GM06990 (cell line): ENCODE results near the gene ZNF594.

Experiments
- DNase-seq: peaks from one replicate; pipeline ENCODE4 v3.0.0-alpha.2; 2011; ENCODE audit not compliant: insufficient read length; ENCODE audit errors: extremely low read depth
- H3K27me3 ChIP-seq: replicated peaks from 2 replicates; pipeline ENCODE4 v1.6.0; 2011; ENCODE audit warnings: low read length; ENCODE audit not compliant: control insufficient read depth, insufficient read depth
- H3K36me3 ChIP-seq: 2 replicates; pipeline ENCODE4 v1.5.1; 2011; ENCODE audit warnings: low read length; ENCODE audit not compliant: control insufficient read depth, insufficient read depth
- H3K4me3 ChIP-seq: replicated peaks from 2 replicates; pipeline ENCODE4 v1.5.1; 2011; ENCODE audit warnings: low read depth, mild to moderate bottlenecking, control low read depth, low read length
- TF ChIP-seq, protein P1 (sequence below): IDR thresholded peaks from 2 replicates; pipeline ENCODE4 v1.5.1; 2011; ENCODE audit warnings: low read length, control low read depth, mild to moderate bottlenecking, inconsistent platforms; ENCODE audit not compliant: insufficient read depth, poor library complexity, severe bottlenecking

Gene ZNF594

DNA sequence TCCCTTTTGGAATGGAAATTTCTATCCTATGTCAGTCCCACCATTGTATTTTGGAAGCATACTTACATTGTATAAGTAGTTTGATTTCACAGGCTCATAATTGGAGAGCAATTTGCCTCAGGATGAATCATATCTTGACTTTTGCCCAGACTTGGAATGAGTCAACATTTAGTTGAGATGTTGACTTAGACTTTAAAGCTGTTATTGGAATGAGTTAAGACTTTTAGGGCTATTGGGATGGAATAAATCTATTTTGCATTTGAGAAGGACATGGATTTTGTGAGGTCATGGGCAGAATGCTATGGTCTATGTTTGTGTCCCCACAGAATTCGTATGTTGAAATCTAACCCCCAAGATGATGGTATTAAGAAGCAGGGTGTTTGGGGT is 12.2 kb upstream of the ZNF594 start:
- Histone ChIP-seq H3K27me3 (no peaks in the 10 kb centered on the region), H3K36me3 (no peaks in the 10 kb centered on the region)

DNA sequence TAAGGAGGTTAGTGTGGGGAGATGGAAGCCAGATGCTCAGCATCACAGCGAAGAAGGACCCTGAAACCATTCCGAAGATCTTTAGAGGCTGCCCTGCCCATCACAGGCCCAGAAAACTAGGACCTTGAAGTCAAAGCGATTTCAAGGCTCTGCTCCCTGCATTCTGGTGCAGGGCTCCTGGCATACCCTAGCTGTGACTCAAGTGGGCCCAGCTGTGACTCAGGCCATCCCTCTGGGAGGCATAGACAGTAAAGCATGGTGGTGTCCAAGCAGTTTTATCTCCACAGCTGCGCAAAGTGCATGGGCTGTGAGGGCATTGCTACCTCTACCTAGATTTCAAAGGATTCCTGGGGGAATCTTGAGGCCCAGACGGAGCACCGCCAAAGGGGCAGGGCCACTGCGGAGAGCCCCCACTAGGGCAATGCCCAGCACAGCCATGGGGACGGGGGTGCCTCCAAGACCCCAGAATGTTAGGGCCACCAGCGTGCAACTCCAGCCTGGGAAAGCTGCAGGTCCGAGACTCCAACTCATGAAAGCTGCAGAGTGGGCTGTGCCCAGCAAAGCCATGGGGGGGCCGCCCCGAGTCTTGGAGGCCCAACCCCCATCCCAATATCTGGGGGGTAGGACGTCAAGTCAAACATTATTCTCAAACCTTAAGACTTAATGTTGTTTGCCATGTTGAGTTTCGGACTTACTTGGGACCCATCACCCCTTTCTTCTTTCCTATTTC is 11.7 kb upstream of the ZNF594 start:
- TF ChIP-seq, protein P1, sequence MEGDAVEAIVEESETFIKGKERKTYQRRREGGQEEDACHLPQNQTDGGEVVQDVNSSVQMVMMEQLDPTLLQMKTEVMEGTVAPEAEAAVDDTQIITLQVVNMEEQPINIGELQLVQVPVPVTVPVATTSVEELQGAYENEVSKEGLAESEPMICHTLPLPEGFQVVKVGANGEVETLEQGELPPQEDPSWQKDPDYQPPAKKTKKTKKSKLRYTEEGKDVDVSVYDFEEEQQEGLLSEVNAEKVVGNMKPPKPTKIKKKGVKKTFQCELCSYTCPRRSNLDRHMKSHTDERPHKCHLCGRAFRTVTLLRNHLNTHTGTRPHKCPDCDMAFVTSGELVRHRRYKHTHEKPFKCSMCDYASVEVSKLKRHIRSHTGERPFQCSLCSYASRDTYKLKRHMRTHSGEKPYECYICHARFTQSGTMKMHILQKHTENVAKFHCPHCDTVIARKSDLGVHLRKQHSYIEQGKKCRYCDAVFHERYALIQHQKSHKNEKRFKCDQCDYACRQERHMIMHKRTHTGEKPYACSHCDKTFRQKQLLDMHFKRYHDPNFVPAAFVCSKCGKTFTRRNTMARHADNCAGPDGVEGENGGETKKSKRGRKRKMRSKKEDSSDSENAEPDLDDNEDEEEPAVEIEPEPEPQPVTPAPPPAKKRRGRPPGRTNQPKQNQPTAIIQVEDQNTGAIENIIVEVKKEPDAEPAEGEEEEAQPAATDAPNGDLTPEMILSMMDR: no peak
- H3K36me3 ChIP-seq: no peaks in the 10 kb centered on the region

More for the DNA sequence above, 12.2 kb upstream of the ZNF594 start:
- H3K4me3 ChIP-seq: no peak overlapping the region
- TF ChIP-seq, protein P1: no peak
- no peak for DNase-seq

DNA sequence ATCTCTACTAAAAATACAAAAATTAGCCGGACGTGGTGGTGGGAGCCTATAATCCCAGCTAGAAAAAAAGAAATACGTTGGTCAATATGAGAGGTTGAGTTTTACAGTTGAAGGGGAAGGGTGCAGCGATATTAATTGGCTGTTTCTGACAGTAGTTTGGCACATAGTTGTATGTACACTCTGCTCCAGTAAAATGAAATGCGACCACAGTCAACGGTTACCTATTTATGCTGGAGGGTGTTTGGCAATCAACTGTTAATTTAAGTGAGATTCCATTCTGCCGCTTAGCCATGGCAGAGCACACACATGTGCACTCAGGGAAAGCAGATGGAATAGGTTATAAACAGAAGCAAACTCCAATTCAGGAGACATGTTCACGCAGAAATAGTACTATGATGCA is 9.3 kb upstream of the ZNF594 start:
- no peak overlapping the region for H3K4me3 ChIP-seq
- DNase-seq: no peak
- TF ChIP-seq, protein P1: no peak
- H3K27me3 ChIP-seq: no peaks in the 10 kb centered on the region
- H3K36me3 ChIP-seq: no peaks in the 10 kb centered on the region

More for the DNA sequence above, 11.7 kb upstream of the ZNF594 start:
- DNase-seq: no peak
- no peak overlapping the region for H3K4me3 ChIP-seq
- H3K27me3 ChIP-seq: no peaks in the 10 kb centered on the region

DNA sequence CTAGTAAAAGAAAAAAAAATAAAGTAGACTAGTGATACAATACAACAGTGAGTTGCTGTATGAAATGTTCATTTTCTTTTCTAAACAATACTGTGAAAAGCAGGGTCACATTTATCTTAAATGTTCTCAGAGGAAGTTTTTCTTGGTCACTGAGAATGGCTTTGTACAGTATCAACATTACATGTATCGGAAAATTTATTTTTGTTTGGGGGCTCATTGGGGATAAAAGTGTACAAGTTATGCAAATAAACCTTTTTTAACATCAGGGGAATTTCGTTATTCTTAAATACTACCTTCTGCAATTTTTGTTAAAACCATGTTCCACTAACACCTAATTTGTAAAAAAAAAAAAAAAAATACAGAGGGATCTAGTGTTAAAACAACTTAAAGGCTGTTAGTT is 8.7 kb upstream of the ZNF594 start:
- peak; percentile 55 for DNase-seq
- H3K27me3 ChIP-seq: no peaks in the 10 kb centered on the region
- H3K4me3 ChIP-seq: no peak overlapping the region
- no peaks in the 10 kb centered on the region for H3K36me3 ChIP-seq
- TF ChIP-seq, protein P1: no peak

DNA sequence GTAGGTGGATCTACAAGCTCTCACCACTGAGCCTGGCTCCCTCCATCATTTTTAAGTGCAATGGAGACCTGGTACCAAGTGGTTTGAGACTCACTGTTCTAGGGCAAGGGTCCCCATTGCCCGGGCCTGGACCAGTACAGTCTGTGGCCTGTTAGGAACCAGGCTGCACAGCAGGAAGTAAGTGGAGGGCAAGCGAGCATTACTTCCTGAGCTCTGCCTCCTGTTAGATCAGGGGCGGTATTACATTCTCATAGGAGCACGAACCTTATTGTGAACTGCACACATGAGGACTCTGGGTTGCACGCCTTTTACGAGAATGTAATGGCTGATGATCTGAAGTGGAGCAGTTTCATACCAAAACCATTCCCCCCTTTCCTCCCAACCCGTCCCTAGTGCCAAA is 6.8 kb upstream of the ZNF594 start:
- no peak overlapping the region for H3K4me3 ChIP-seq
- H3K27me3 ChIP-seq: no peaks in the 10 kb centered on the region
- TF ChIP-seq, protein P1: peak; percentile 6
- H3K36me3 ChIP-seq: no peaks in the 10 kb centered on the region
- peak; percentile 52 for DNase-seq
